ENCODE measurements around the gene ANKRD60. TPM values are rescaled to one million over a fixed set of nuclear protein-coding genes. Genes with fewer than 3 reads are reported as not detected.

Gene ANKRD60
- total RNA-seq, 1 donor from 2014 or later: not detected

DNA sequence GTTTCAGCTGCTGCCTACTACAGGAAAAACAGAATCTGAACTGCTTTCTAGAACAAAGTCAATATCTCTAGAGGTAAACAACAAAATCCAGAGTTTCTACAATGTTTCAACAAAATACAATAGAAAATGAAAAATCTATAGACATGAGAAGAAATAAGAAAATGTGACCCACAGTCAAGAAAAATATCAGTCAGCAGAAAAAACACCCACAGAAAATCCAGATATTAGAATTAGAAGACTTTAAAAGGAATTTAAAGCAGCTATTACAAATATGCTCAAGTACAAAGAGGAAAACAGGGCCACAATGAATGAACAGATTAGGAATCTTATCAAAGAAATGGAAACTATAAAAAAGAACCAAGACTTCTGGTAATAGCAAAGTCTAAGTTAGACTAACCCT lies 26.4 kb upstream of the ANKRD60 start:
- no peak for DNase-seq (ENCODE audit: low read depth)
- TF ChIP-seq, protein P1, sequence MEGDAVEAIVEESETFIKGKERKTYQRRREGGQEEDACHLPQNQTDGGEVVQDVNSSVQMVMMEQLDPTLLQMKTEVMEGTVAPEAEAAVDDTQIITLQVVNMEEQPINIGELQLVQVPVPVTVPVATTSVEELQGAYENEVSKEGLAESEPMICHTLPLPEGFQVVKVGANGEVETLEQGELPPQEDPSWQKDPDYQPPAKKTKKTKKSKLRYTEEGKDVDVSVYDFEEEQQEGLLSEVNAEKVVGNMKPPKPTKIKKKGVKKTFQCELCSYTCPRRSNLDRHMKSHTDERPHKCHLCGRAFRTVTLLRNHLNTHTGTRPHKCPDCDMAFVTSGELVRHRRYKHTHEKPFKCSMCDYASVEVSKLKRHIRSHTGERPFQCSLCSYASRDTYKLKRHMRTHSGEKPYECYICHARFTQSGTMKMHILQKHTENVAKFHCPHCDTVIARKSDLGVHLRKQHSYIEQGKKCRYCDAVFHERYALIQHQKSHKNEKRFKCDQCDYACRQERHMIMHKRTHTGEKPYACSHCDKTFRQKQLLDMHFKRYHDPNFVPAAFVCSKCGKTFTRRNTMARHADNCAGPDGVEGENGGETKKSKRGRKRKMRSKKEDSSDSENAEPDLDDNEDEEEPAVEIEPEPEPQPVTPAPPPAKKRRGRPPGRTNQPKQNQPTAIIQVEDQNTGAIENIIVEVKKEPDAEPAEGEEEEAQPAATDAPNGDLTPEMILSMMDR (conservative IDR thresholded peaks at IDR 0.05; ENCODE audit: low read depth, low read length): no peak
- H3K4me3 ChIP-seq (ENCODE audit: low read depth, low read length): no peak overlapping the region

DNA sequence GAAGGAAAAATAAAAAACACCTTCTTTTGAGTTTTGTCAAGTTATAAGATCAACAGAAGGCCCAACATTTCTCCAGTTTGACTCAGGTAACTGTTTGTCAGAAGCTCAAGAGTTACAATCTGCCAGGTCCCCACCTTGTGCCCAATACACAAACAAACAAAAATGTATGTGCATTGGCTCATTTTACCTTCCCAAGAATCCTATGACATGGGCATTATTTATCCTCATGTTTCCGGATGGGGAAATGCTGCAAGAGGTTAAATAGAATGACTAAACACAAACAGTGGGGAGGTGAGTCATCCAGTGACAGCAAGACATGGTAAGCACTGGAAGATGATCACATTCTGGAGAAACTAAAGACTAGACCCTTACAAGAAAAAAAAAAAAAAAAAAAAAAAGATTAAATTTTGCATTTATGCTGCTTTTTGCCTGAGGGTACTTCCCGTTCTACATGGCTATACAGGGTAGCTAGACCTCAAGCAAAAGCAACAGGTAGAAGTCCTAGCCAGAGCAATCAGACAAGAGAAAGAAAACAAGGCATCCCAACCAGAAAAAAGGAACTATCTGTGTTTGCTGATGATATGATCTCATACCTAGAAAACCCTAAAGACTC lies 23.6 kb upstream of the ANKRD60 start:
- TF ChIP-seq, protein P1 (conservative IDR thresholded peaks at IDR 0.05; ENCODE audit: low read depth, low read length): no peak
- DNase-seq (ENCODE audit: low read depth): peak; percentile 79
- no peak overlapping the region for H3K4me3 ChIP-seq (ENCODE audit: low read depth, low read length)

DNA sequence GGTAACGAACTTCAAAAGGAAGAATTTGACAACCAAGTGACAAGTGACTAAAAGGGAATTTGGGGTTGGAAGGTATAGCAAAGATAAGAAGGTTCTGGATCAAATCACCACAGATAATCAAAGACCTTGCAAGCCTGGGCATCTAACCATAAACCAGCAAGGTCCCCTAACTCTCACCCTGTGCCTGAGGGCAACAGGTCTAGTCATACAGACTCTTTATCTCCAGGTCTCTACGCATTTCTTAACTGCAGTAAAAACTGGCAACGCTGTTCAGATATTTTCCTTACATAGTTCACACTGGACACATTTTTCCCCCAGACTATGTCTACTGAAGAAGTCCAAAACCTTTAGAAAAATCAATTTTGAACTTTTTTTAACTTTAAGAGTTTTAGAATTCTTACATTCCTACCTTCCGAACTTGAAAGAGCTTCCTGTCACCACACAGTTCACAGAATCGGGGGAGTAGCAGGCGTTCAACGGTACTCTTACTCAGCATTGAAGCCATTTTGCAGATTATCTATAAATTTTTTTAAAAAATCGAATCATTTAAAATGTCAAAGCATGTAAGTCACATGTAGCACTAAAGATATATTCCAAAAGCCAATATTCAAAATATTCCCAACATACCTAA lies 23.0 kb upstream of the ANKRD60 start:
- H3K4me3 ChIP-seq (ENCODE audit: low read depth, low read length): no peak overlapping the region
- DNase-seq (ENCODE audit: low read depth): no peak
- TF ChIP-seq, protein P1 (conservative IDR thresholded peaks at IDR 0.05; ENCODE audit: low read depth, low read length): no peak

DNA sequence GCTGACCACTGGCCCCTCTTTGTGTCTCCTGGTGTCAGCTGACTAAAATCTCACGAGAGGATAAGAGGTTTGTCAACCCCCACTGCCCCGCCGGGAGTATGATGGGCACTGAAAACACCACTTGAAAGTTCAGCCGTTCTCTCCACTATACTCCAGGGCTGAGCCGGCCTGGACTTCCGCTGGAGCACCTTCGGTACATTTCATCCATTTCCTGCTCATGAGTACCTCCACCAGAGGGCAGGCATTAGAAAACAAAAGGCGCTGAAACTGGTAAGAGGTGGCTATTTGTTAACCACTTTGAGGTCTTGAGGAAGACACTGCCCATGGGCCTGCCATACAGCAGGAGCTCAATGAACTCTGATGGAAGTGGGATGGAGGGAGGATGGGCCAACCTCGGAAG lies 17.9 kb upstream of the ANKRD60 start:
- TF ChIP-seq, protein P1 (conservative IDR thresholded peaks at IDR 0.05; ENCODE audit: low read depth, low read length): peak; percentile 48
- DNase-seq (ENCODE audit: low read depth): no peak
- H3K4me3 ChIP-seq (ENCODE audit: low read depth, low read length): no peak overlapping the region

DNA sequence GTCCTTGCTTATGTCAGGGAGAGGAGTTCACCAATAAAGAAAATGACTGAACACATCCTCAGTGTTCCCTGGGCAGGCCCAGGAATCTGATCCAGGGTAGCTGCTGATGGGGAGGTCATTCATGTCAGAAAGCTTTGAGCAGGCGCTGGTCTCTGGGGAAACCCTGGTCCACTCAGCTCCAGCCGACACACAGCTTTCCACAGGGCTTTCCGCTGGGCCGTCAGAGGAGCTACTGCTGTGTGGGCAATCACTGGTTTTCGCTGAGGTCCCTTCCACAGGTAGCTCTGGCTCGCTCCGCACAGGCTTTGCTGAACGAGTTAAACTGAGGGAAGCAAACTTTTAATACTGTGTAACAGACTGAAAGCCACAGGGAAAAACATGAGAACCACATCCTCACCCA lies 17.5 kb upstream of the ANKRD60 start:
- no peak for DNase-seq (ENCODE audit: low read depth)
- H3K4me3 ChIP-seq (ENCODE audit: low read depth, low read length): no peak overlapping the region
- TF ChIP-seq, protein P1 (conservative IDR thresholded peaks at IDR 0.05; ENCODE audit: low read depth, low read length): no peak

DNA sequence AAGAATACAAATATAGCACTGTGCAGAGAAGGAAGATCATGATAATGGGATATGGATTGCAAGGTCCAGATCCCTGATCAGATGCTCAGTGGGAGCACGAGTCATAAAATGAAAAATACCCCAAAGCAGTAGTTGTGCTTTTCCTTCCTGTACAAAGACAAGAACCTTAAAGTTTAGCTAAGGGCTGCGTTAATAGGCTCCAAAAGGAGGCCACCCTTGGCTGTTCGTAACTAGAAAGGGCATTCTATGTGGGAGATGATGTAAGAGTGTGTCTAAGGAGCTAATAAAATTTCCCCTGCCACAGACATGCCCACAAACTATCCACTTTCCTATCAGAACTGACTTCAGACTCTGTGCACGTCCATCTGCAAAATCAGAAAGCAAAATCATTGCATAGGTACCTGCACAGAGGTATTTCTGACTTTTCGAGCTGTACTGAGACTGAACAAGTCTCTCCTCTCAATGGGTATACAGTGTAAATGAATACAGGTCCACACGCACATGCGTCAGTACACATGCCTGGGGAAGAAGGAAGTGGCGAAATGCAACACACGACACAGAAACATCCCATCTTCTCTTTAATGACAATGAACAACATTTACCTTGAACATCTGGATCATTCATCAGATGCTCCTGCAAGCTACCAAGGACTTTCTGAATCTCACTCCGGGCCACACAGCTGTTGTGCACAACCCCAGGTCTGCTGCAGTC lies 16.9 kb upstream of the ANKRD60 start:
- TF ChIP-seq, protein P1 (conservative IDR thresholded peaks at IDR 0.05; ENCODE audit: low read depth, low read length): no peak
- no peak for DNase-seq (ENCODE audit: low read depth)
- H3K4me3 ChIP-seq (ENCODE audit: low read depth, low read length): no peak overlapping the region

Data from epithelial cell of proximal tubule (primary cell).